ENCODE data around the gene GNAL. TPM values are rescaled to one million over a fixed set of nuclear protein-coding genes. Genes with fewer than 3 reads are reported as not detected.
"Not testable (repeated sequence)": the region's sequence is repeated elsewhere in the genome, so short reads cannot be mapped to it uniquely, and the experiment has no call there.

GNAL gene
- total RNA-seq, 6 experiments from 2014 or later = 0.09 to 0.21 (median 0.17) TPM

DNA sequence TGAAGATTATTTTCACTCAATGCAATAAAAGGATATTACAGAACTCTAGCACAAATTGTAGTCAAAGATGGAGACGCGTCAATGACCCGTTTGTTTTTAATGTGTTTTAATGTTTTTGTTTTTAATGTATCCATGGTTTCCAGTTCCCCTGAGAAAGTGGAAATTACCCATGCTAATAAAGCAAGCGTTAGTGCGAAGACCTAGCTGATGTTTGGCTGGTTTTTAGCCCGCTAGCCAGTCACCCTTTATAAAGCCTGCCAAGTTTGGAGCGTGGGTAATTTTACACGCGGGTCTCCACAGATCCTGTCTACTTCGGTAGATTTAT, 161.7 kb downstream of the GNAL start:
- H3K4me3 Mint-ChIP-seq = peak overlapping the region; percentile 100
- TF ChIP-seq, protein P1, sequence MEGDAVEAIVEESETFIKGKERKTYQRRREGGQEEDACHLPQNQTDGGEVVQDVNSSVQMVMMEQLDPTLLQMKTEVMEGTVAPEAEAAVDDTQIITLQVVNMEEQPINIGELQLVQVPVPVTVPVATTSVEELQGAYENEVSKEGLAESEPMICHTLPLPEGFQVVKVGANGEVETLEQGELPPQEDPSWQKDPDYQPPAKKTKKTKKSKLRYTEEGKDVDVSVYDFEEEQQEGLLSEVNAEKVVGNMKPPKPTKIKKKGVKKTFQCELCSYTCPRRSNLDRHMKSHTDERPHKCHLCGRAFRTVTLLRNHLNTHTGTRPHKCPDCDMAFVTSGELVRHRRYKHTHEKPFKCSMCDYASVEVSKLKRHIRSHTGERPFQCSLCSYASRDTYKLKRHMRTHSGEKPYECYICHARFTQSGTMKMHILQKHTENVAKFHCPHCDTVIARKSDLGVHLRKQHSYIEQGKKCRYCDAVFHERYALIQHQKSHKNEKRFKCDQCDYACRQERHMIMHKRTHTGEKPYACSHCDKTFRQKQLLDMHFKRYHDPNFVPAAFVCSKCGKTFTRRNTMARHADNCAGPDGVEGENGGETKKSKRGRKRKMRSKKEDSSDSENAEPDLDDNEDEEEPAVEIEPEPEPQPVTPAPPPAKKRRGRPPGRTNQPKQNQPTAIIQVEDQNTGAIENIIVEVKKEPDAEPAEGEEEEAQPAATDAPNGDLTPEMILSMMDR (IDR thresholded peaks at IDR 0.05) = no peak
- DNase-seq = peak; percentile 83

DNA sequence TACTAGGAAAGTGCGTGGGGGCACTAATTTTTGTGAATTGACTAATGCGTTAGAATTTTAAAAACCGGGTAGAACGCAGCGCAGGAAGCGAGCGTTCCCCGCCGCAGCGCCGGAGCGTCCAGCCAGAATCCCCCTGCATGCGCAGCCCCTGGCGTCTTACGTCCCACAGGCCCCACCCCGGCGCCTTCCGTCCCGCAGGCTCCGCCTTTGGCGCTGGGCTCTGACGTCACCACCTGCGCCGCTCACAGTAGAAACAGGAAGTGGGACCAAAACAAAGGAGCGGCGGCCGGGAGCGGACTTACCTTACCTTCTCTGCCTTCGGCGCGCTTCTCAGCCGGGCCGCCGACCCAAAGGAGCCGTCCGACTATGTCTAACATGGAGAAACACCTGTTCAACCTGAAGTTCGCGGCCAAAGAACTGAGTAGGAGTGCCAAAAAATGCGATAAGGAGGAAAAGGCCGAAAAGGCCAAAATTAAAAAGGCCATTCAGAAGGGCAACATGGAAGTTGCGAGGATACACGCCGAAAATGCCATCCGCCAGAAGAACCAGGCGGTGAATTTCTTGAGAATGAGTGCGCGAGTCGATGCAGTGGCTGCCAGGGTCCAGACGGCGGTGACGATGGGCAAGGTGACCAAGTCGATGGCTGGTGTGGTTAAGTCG, 162.2 kb downstream of the GNAL start, which contains the start of gene CHMP1B:
Gene CHMP1B, plus strand, starts transcription at position 268 of the 660 bp plus-strand sequence. Its CDS starts 99 bp downstream, at position 367.
- Mint-ChIP-seq H3K4me1 (ENCODE audit: low read depth) (peaks cover 43% of the 10 kb centered on the region), H3K27me3 (ENCODE audit: insufficient read depth) (peaks cover 8% of the 10 kb centered on the region), H3K4me3 (peak within 1 kb of the TSS; percentile 100), H3K27ac (peak within 1 kb of the TSS; percentile 100), H3K36me3 (ENCODE audit: low read depth) (peaks cover 7% of the 10 kb centered on the region), H3K9me3 (no peaks in the 10 kb centered on the region)
- TF ChIP-seq, protein P1 (IDR thresholded peaks at IDR 0.05) = no peak
- DNase-seq = peak; percentile 93

More for the DNA sequence above, 161.7 kb downstream of the GNAL start:
- Mint-ChIP-seq H3K9me3 (no peaks in the 10 kb centered on the region), H3K27me3 (ENCODE audit: insufficient read depth) (peaks cover 8% of the 10 kb centered on the region), H3K27ac (peak overlapping the region; percentile 100), H3K36me3 (ENCODE audit: low read depth) (peaks cover 7% of the 10 kb centered on the region), H3K4me1 (ENCODE audit: low read depth) (peaks cover 39% of the 10 kb centered on the region)

GRCh38 chr18:11851806-11852337, 162.8 kb downstream of the GNAL start:
- H3K27me3 Mint-ChIP-seq (ENCODE audit: insufficient read depth) = peaks cover 8% of the 10 kb centered on the region
- peaks cover 7% of the 10 kb centered on the region for H3K36me3 Mint-ChIP-seq (ENCODE audit: low read depth)
- peak overlapping the region; percentile 100 for H3K4me3 Mint-ChIP-seq
- peaks cover 49% of the 10 kb centered on the region for H3K4me1 Mint-ChIP-seq (ENCODE audit: low read depth)
- TF ChIP-seq, protein P1 (IDR thresholded peaks at IDR 0.05) = no peak
- DNase-seq = peak; percentile 5
- no peaks in the 10 kb centered on the region for H3K9me3 Mint-ChIP-seq
- H3K27ac Mint-ChIP-seq = peak overlapping the region; percentile 100

- not testable (repeated sequence) for DNase-seq; H3K4me3 Mint-ChIP-seq; H3K9me3 Mint-ChIP-seq; H3K36me3 Mint-ChIP-seq (ENCODE audit: low read depth); H3K27ac Mint-ChIP-seq
- Mint-ChIP-seq H3K27me3 (ENCODE audit: insufficient read depth) (peaks cover 11% of the 10 kb centered on the region), H3K4me1 (ENCODE audit: low read depth) (peaks cover 69% of the 10 kb centered on the region)
Measured at GRCh38 chr18:11854554-11854953, 165.5 kb downstream of the GNAL start.

GRCh38 chr18:11857177-11857887, 168.3 kb downstream of the GNAL start:
- peak; percentile 99 for DNase-seq
- Mint-ChIP-seq H3K9me3 (no peaks in the 10 kb centered on the region), H3K4me3 (peak overlapping the region; percentile 85), H3K27ac (peak overlapping the region; percentile 100), H3K36me3 (ENCODE audit: low read depth) (no peaks in the 10 kb centered on the region), H3K4me1 (ENCODE audit: low read depth) (peaks cover 73% of the 10 kb centered on the region), H3K27me3 (ENCODE audit: insufficient read depth) (peaks cover 4% of the 10 kb centered on the region)
- TF ChIP-seq, protein P1 (IDR thresholded peaks at IDR 0.05) = no peak
